H9 (cell line): Measurements from ENCODE around the gene SMARCAL1. TPM values are rescaled to one million over a fixed set of nuclear protein-coding genes. Genes with fewer than 3 reads are reported as not detected.

Source experiments
- DNase-seq: peaks from one replicate; pipeline ENCODE4 v3.0.0-alpha.2; 2017
- H2AFZ ChIP-seq: one replicate; pipeline ENCODE4 v1.6.1; 2013; ENCODE audit warnings: mild to moderate bottlenecking, low read length, control low read depth, moderate library complexity
- H2AK5ac ChIP-seq: 2 replicates; pipeline ENCODE4 v1.6.1; 2013; ENCODE audit warnings: low read length, control low read depth, mixed read lengths; ENCODE audit not compliant: insufficient read length
- H2BK120ac ChIP-seq: one replicate; pipeline ENCODE4 v1.6.1; 2013; ENCODE audit warnings: low read depth, mild to moderate bottlenecking, low read length, control low read depth, inconsistent platforms; ENCODE audit not compliant: poor library complexity, severe bottlenecking
- H2BK12ac ChIP-seq: 2 replicates; pipeline ENCODE4 v1.6.1; 2013; ENCODE audit warnings: low read length, control low read depth, mixed read lengths, low read depth; ENCODE audit not compliant: insufficient read length
- H2BK15ac ChIP-seq: 2 replicates; pipeline ENCODE4 v1.6.1; 2013; ENCODE audit warnings: low read depth, low read length, control low read depth
- H2BK20ac ChIP-seq: one replicate; pipeline ENCODE4 v1.6.1; 2013; ENCODE audit warnings: low read depth, mild to moderate bottlenecking, low read length, control low read depth, inconsistent platforms; ENCODE audit not compliant: poor library complexity, severe bottlenecking
- H2BK5ac ChIP-seq: 2 replicates; pipeline ENCODE4 v1.6.1; 2013; ENCODE audit warnings: low read length, control low read depth, mixed read lengths; ENCODE audit not compliant: insufficient read length
- H3K14ac ChIP-seq: 2 replicates; pipeline ENCODE4 v1.6.1; 2013; ENCODE audit warnings: low read length, control low read depth; ENCODE audit not compliant: insufficient read depth
- H3K18ac ChIP-seq: 2 replicates; pipeline ENCODE4 v1.6.1; 2013; ENCODE audit warnings: low read depth, mild to moderate bottlenecking, mixed read lengths, low read length, control low read depth; ENCODE audit not compliant: insufficient read length
- H3K23ac ChIP-seq: 2 replicates; pipeline ENCODE4 v1.6.1; 2013; ENCODE audit warnings: low read length, control low read depth, mixed read lengths, low read depth; ENCODE audit not compliant: insufficient read length
- H3K23me2 ChIP-seq: 2 replicates; pipeline ENCODE4 v1.6.1; 2013; ENCODE audit warnings: low read depth, mild to moderate bottlenecking, mixed read lengths, low read length, control low read depth; ENCODE audit not compliant: insufficient read length, poor library complexity, severe bottlenecking
- H3K27ac ChIP-seq: 2 replicates; pipeline ENCODE4 v1.5.1; 2013; ENCODE audit warnings: low read length, control low read depth, mixed read lengths, low read depth; ENCODE audit not compliant: insufficient read length
- H3K27me3 ChIP-seq: 2 replicates; pipeline ENCODE4 v1.6.1; 2013; ENCODE audit warnings: low read length, control low read depth, inconsistent platforms; ENCODE audit not compliant: insufficient read depth
- H3K4ac ChIP-seq: 2 replicates; pipeline ENCODE4 v1.6.1; 2013; ENCODE audit warnings: low read depth, mild to moderate bottlenecking, control low read depth, inconsistent platforms, low read length, moderate library complexity
- H3K4me1 ChIP-seq: 2 replicates; pipeline ENCODE4 v1.6.1; 2013; ENCODE audit warnings: low read length, control low read depth, inconsistent platforms; ENCODE audit not compliant: insufficient read depth
- H3K4me2 ChIP-seq: 2 replicates; pipeline ENCODE4 v1.6.1; 2013; ENCODE audit warnings: low read length, control low read depth, mixed read lengths; ENCODE audit not compliant: insufficient read length, insufficient read depth
- H3K56ac ChIP-seq: 2 replicates; pipeline ENCODE4 v1.6.1; 2013; ENCODE audit warnings: low read depth, mild to moderate bottlenecking, mixed read lengths, low read length, control low read depth; ENCODE audit not compliant: insufficient read length
- H3K79me1 ChIP-seq: 2 replicates; pipeline ENCODE4 v1.6.1; 2013; ENCODE audit warnings: low read depth, mild to moderate bottlenecking, moderate library complexity, low read length, control low read depth, inconsistent platforms; ENCODE audit not compliant: insufficient read depth, poor library complexity, severe bottlenecking
- H3K79me2 ChIP-seq: 2 replicates; pipeline ENCODE4 v1.6.1; 2013; ENCODE audit warnings: low read length, control low read depth, inconsistent platforms; ENCODE audit not compliant: insufficient read depth
- H3K9ac ChIP-seq: 2 replicates; pipeline ENCODE4 v1.6.1; 2013; ENCODE audit warnings: low read length, control low read depth, mixed read lengths; ENCODE audit not compliant: insufficient read length; ENCODE audit errors: extremely low read depth
- H3K9me3 ChIP-seq: one replicate; pipeline ENCODE4 v1.6.1; 2013; ENCODE audit warnings: low read depth, low read length, inconsistent platforms; ENCODE audit not compliant: control insufficient read depth
- H3T11ph ChIP-seq: one replicate; pipeline ENCODE4 v1.6.1; 2013; ENCODE audit warnings: mild to moderate bottlenecking, low read length, control low read depth, inconsistent platforms
- H4K20me1 ChIP-seq: one replicate; pipeline ENCODE4 v1.6.1; 2013; ENCODE audit not compliant: control insufficient read depth, insufficient read length, insufficient read depth
- H4K5ac ChIP-seq: 2 replicates; pipeline ENCODE4 v1.6.1; 2013; ENCODE audit warnings: low read depth, mild to moderate bottlenecking, mixed read lengths, low read length, control low read depth; ENCODE audit not compliant: insufficient read length
- H4K8ac ChIP-seq: replicated peaks from 2 replicates; pipeline ENCODE4 v1.6.1; 2013; ENCODE audit warnings: low read length, control low read depth, mixed read lengths, low read depth; ENCODE audit not compliant: insufficient read length
- H4K91ac ChIP-seq: 2 replicates; pipeline ENCODE4 v1.6.1; 2013; ENCODE audit warnings: low read depth, mild to moderate bottlenecking, moderate library complexity, mixed read lengths, low read length, control low read depth; ENCODE audit not compliant: insufficient read length
- H3K27ac Mint-ChIP-seq, 3 experiments: 2 replicates in 2 of 3; 3 replicates in 1 of 3; pipeline ENCODE4 v1.8.0; 2020 to 2021; ENCODE audit warnings: mixed read lengths in 3 of 3, mild to moderate bottlenecking in 1 of 3, moderate library complexity in 1 of 3
- H3K27me3 Mint-ChIP-seq: 2 replicates; pipeline ENCODE4 v1.8.0; 2021; ENCODE audit warnings: low read depth, mild to moderate bottlenecking, moderate library complexity, mixed read lengths
- H3K36me3 Mint-ChIP-seq, 3 experiments: 2 replicates in 2 of 3; 3 replicates in 1 of 3; pipeline ENCODE4 v1.8.0; 2020 to 2021; ENCODE audit warnings: low read depth in 3 of 3, mixed read lengths in 3 of 3; ENCODE audit not compliant: insufficient read depth in 1 of 3
- H3K4me1 Mint-ChIP-seq, 2 experiments: 2 replicates each; pipeline ENCODE4 v1.8.0; 2020; ENCODE audit warnings: mixed read lengths in 2 of 2
- H3K4me3 Mint-ChIP-seq, 2 experiments: 2 replicates in 1 of 2; 3 replicates in 1 of 2; pipeline ENCODE4 v1.8.0; 2020 to 2021; ENCODE audit warnings: mild to moderate bottlenecking in 2 of 2, mixed read lengths in 2 of 2, moderate library complexity in 1 of 2
- H3K9me3 Mint-ChIP-seq, 2 experiments: 2 replicates in 1 of 2; 3 replicates in 1 of 2; pipeline ENCODE4 v1.8.0; 2020; ENCODE audit warnings: mild to moderate bottlenecking in 2 of 2, mixed read lengths in 2 of 2, moderate library complexity in 1 of 2
- CTCF ChIP-seq: fragments of 200-600 bp; sonication (generic); conservative IDR thresholded peaks from 3 replicates; pipeline ENCODE4 v1.8.0; 2021; ENCODE audit warnings: antibody characterized with exemption, mild to moderate bottlenecking
- total RNA-seq: library from RNA; stranded (reverse); gene quantifications from 2 replicates; pipeline ENCODE4 v1.2.1, GENCODE V29; 2021

The SMARCAL1 gene
- total RNA-seq, 1 experiment from 2014 or later: 16.5 TPM

GRCh38 chr2:216469661-216470060 lies 57.4 kb downstream of the SMARCAL1 start:
- no peak for TF ChIP-seq CTCF
- no peaks in the 10 kb centered on the region for H3K9me3 Mint-ChIP-seq

More at GRCh38 chr2:216469661-216470060, 57.4 kb downstream of the SMARCAL1 start:
- Histone ChIP-seq H3T11ph (no peak overlapping the region), H4K5ac (no peak overlapping the region), H2BK20ac (no peak overlapping the region), H3K56ac (no peak overlapping the region), H3K27me3 (no peaks in the 10 kb centered on the region), H3K4ac (no peak overlapping the region), H2BK12ac (no peak overlapping the region), H2BK15ac (no peak overlapping the region), H3K79me2 (no peaks in the 10 kb centered on the region), H3K14ac (no peak overlapping the region), H4K20me1 (no peaks in the 10 kb centered on the region), H2BK120ac (no peak overlapping the region), H3K4me2 (no peak overlapping the region), H2AK5ac (no peak overlapping the region), H3K18ac (no peak overlapping the region), H3K23me2 (no peaks in the 10 kb centered on the region), H2AFZ (no peak overlapping the region), H3K23ac (no peak overlapping the region), H3K9ac (no peak overlapping the region), H3K27ac (no peak overlapping the region), H4K8ac (no peak overlapping the region), H3K9me3 (no peaks in the 10 kb centered on the region), H3K79me1 (no peaks in the 10 kb centered on the region), H4K91ac (no peak overlapping the region), H3K4me1 (no peaks in the 10 kb centered on the region), H2BK5ac (no peak overlapping the region)
- DNase-seq: no peak
- H3K27ac Mint-ChIP-seq: no peak overlapping the region
- no peak overlapping the region for H3K4me3 Mint-ChIP-seq
- no peaks in the 10 kb centered on the region for H3K27me3 Mint-ChIP-seq
- H3K36me3 Mint-ChIP-seq: peaks cover 0 to 13% (median 4%) of the 10 kb centered on the region in 3 experiments; a peak in 3 of 7 replicates
- H3K4me1 Mint-ChIP-seq: no peaks in the 10 kb centered on the region
